PC-9 (cell line): ENCODE results near the gene ARHGEF12. TPM values are rescaled to one million over a fixed set of nuclear protein-coding genes. Genes with fewer than 3 reads are reported as not detected.

Source experiments
- BruUV-seq: library from RNA; stranded (reverse); fragments of 400-500 nt; replicated peaks from 2 replicates; lab custom pipeline; 2021; lab: Mats Ljungman, UMichigan
- CTCF ChIA-PET: fragments of 300-600 bp; sonication (Branson Sonifier 250); formaldehyde crosslinking; loops from one replicate; lab custom pipeline; 2022; ENCODE audit warnings: antibody characterized with exemption; lab: Charles Lee
- POLR2A ChIA-PET: fragments of 300-600 bp; sonication (Branson Sonifier 250); formaldehyde crosslinking; loops from one replicate; lab custom pipeline; 2022; ENCODE audit warnings: antibody characterized with exemption; ENCODE audit not compliant: unreplicated experiment; lab: Charles Lee
- DNase-seq, 2 experiments: peaks; one replicate each; pipeline versions ENCODE4 v3.0.0 to v3.0.0-alpha.2; 2015 to 2022; ENCODE audit warnings: mixed read lengths in 1 of 2
- H2AFZ ChIP-seq: fragments of 200-600 bp; sonication (generic); 2 replicates; pipeline ENCODE4 v1.8.1; 2017; ENCODE audit warnings: antibody characterized with exemption
- H3F3A ChIP-seq: fragments of 200-600 bp; sonication (generic); 2 replicates; pipeline ENCODE4 v1.8.1; 2017; ENCODE audit warnings: antibody characterized with exemption, mild to moderate bottlenecking, low read depth; ENCODE audit not compliant: insufficient read depth
- H3K27ac ChIP-seq: fragments of 200-600 bp; sonication (generic); 2 replicates; pipeline ENCODE4 v1.6.1; 2016; ENCODE audit warnings: mixed run types
- H3K27me3 ChIP-seq: fragments of 200-600 bp; sonication (generic); 2 replicates; pipeline ENCODE4 v1.6.1; 2016; ENCODE audit warnings: low read depth, mixed run types; ENCODE audit not compliant: insufficient read depth
- H3K36me3 ChIP-seq: fragments of 200-600 bp; sonication (generic); 2 replicates; pipeline ENCODE4 v1.6.1; 2016; ENCODE audit warnings: low read depth, mixed run types
- H3K4me1 ChIP-seq: fragments of 200-600 bp; sonication (generic); replicated peaks from 2 replicates; pipeline ENCODE4 v1.6.1; 2016; ENCODE audit warnings: mixed run types; ENCODE audit not compliant: insufficient read depth
- H3K4me2 ChIP-seq: fragments of 200-600 bp; sonication (generic); 2 replicates; pipeline ENCODE4 v1.6.1; 2017; ENCODE audit warnings: mixed run types
- H3K4me3 ChIP-seq: fragments of 200-600 bp; sonication (generic); 2 replicates; pipeline ENCODE4 v1.6.1; 2016; ENCODE audit warnings: mixed run types
- H3K79me2 ChIP-seq: fragments of 200-600 bp; sonication (generic); 2 replicates; pipeline ENCODE4 v1.6.1; 2017; ENCODE audit warnings: low read depth, mixed run types
- H3K9me2 ChIP-seq: fragments of 200-600 bp; sonication (generic); 2 replicates; pipeline ENCODE4 v1.8.1; 2017; ENCODE audit warnings: mild to moderate bottlenecking; ENCODE audit not compliant: insufficient read depth
- H3K9me3 ChIP-seq: fragments of 200-600 bp; sonication (generic); 2 replicates; pipeline ENCODE4 v1.8.1; 2016; ENCODE audit warnings: low read depth; ENCODE audit not compliant: insufficient read depth
- H4K20me1 ChIP-seq: fragments of 200-600 bp; sonication (generic); 2 replicates; pipeline ENCODE4 v1.8.1; 2017; ENCODE audit not compliant: insufficient read depth
- EZH2 ChIP-seq: fragments of 200-600 bp; sonication (generic); IDR thresholded peaks from 2 replicates; pipeline ENCODE4 v1.8.0; 2017; ENCODE audit warnings: antibody characterized with exemption, low read depth
- intact Hi-C: fragments of 100-400 bp; cut with micrococcal nuclease; formaldehyde crosslinking; loops from one replicate; pipeline ENCODE4 v1.10.0; 2022; ENCODE audit not compliant: unreplicated experiment
- total RNA-seq: library from RNA; stranded (reverse); gene quantifications from 2 replicates; pipeline ENCODE4 v1.2.3, GENCODE V29; 2021
- TF ChIP-seq, protein P1 (sequence below): fragments of 200-600 bp; sonication (generic); conservative IDR thresholded peaks from 2 replicates; pipeline ENCODE4 v1.6.1; 2017; ENCODE audit warnings: mixed run types, antibody characterized with exemption, mild to moderate bottlenecking, moderate library complexity

Gene ARHGEF12
- total RNA-seq, 1 experiment from 2014 or later: 76.5 TPM

DNA sequence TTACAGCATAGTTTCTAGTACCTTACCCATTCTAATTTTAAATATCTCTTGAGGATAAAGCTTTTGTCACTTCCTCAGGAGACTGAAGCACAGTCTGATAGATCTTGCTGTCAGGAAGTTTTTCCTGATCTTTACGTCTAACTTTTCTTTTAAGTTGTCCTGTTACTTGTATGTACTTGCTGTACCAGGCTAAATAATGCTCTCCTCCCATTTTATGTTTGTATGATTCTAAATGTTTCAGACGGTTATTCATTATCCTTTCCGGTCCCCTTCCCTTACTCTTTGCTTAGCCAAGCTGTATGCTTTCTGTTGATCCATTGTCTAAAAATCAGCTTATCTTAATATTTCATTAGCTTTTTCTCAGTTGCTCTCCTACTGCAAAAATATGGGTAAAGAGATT lies 6.0 kb downstream of the ARHGEF12 start:
- H3K4me1 ChIP-seq: peaks cover 60% of the 10 kb centered on the region
- no peak for TF ChIP-seq EZH2
- TF ChIP-seq, protein P1, sequence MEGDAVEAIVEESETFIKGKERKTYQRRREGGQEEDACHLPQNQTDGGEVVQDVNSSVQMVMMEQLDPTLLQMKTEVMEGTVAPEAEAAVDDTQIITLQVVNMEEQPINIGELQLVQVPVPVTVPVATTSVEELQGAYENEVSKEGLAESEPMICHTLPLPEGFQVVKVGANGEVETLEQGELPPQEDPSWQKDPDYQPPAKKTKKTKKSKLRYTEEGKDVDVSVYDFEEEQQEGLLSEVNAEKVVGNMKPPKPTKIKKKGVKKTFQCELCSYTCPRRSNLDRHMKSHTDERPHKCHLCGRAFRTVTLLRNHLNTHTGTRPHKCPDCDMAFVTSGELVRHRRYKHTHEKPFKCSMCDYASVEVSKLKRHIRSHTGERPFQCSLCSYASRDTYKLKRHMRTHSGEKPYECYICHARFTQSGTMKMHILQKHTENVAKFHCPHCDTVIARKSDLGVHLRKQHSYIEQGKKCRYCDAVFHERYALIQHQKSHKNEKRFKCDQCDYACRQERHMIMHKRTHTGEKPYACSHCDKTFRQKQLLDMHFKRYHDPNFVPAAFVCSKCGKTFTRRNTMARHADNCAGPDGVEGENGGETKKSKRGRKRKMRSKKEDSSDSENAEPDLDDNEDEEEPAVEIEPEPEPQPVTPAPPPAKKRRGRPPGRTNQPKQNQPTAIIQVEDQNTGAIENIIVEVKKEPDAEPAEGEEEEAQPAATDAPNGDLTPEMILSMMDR: no peak
- peaks cover 23% of the 10 kb centered on the region for H3F3A ChIP-seq
- no peak overlapping the region for H2AFZ ChIP-seq
- no peak overlapping the region for H3K27ac ChIP-seq
- ChIA-PET CTCF (interaction anchor here (0.7 kb wide), 1 partner anchor 656 kb away, joined by 3 read pairs; no protein-coding TSS in a partner anchor), POLR2A (no interaction called here)
- H3K79me2 ChIP-seq: peaks cover 100% of the 10 kb centered on the region
- DNase-seq: no peak
- H3K4me3 ChIP-seq: no peak overlapping the region
- H3K27me3 ChIP-seq: no peaks in the 10 kb centered on the region
- H4K20me1 ChIP-seq: peaks cover 24% of the 10 kb centered on the region
- no peaks in the 10 kb centered on the region for H3K36me3 ChIP-seq
- H3K9me3 ChIP-seq: 0 out of 2 replicates have a peak, but pooled peaks cover 7% of the 10 kb centered on the region
- intact Hi-C loops: no loop called here
- no peaks in the 10 kb centered on the region for H3K9me2 ChIP-seq
- H3K4me2 ChIP-seq: no peak overlapping the region
- BruUV-seq: no TSS peak

DNA sequence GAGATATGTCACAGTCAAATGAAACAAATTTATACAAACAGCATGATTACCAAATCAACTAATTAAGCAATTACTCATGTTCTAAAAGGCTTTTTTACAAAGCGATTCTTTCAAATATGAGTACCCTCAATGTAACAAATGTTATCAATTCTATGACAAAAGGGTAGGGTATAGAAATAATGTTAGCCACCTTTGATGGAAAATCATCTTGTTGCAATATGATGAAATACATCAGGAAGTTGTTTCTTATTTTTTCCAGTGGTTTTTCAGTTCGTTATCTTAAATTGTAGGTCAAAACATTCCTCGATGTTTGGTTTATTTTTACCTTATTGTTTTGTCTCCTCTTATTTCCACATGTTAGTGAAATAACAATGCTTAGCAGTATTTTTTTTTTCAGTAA lies 6.5 kb downstream of the ARHGEF12 start:
- intact Hi-C loops: no loop called here

DNA sequence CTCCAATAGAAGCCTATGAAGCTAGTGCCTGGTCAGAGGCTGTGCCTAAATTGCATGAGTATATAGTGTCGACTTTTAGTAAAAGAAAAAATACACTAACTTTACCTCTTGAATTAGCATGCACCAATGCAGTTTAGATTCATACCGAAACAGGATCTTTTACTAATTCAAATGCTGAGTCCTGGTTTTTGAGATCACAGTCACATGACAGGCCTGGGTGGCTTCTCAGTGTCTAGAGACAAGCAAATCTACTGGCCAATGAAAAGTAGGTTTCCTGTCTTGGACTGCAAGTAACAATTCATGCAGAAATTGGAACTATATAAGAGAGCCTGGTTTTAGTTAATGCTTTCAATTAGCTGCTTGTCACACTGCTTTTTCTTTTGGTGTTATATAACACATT lies 7.2 kb downstream of the ARHGEF12 start:
- Histone ChIP-seq H3K4me2 (peak overlapping the region; percentile 47), H4K20me1 (peaks cover 16% of the 10 kb centered on the region), H3F3A (peaks cover 24% of the 10 kb centered on the region), H3K9me3 (0 out of 2 replicates have a peak, but pooled peaks cover 7% of the 10 kb centered on the region), H3K4me3 (no peak overlapping the region), H3K27ac (peak overlapping the region; percentile 6; the same call in 1 of the 2 replicates), H3K27me3 (no peaks in the 10 kb centered on the region), H2AFZ (no peak overlapping the region), H3K36me3 (no peaks in the 10 kb centered on the region), H3K4me1 (peaks cover 61% of the 10 kb centered on the region), H3K9me2 (no peaks in the 10 kb centered on the region), H3K79me2 (peaks cover 100% of the 10 kb centered on the region)
- ChIA-PET CTCF (no interaction called here), POLR2A (interaction anchor here (0.7 kb wide), 1 partner anchor 220 kb away, joined by 6 read pairs; no protein-coding TSS in a partner anchor)
- BruUV-seq: no TSS peak
- no peak for DNase-seq
- intact Hi-C loops: no loop called here
- no peak for TF ChIP-seq EZH2
- TF ChIP-seq, protein P1: no peak

More for the DNA sequence above, 6.5 kb downstream of the ARHGEF12 start:
- Histone ChIP-seq H3F3A (peaks cover 22% of the 10 kb centered on the region), H3K4me3 (no peak overlapping the region), H3K4me1 (peaks cover 63% of the 10 kb centered on the region), H3K36me3 (no peaks in the 10 kb centered on the region), H3K9me2 (no peaks in the 10 kb centered on the region), H2AFZ (no peak overlapping the region), H3K9me3 (0 out of 2 replicates have a peak, but pooled peaks cover 7% of the 10 kb centered on the region), H3K4me2 (peak overlapping the region; percentile 47; the same call in 1 of the 2 replicates), H4K20me1 (peaks cover 22% of the 10 kb centered on the region), H3K27ac (no peak overlapping the region), H3K27me3 (no peaks in the 10 kb centered on the region), H3K79me2 (peaks cover 100% of the 10 kb centered on the region)
- POLR2A ChIA-PET: no interaction called here
- DNase-seq: no peak
- CTCF ChIA-PET: no interaction called here
- no TSS peak for BruUV-seq
- TF ChIP-seq, protein P1: no peak
- TF ChIP-seq EZH2: no peak
